IMR-90 (cell line): Measurements from ENCODE around the gene KCP. TPM values are rescaled to one million over a fixed set of nuclear protein-coding genes. Genes with fewer than 3 reads are reported as not detected.

Source experiments
- ATAC-seq: fragments of 200-7000 bp; cut with Tn5 transposase; 2 replicates; pipeline ENCODE4 v1.9.1; 2020; ENCODE audit warnings: low read depth, mild to moderate bottlenecking, moderate library complexity
- BruUV-seq: library from RNA; stranded (reverse); fragments of 400-500 nt; replicated peaks from 2 replicates; lab custom pipeline; 2021; lab: Mats Ljungman, UMichigan
- CTCF ChIA-PET: fragments of 300-600 bp; formaldehyde crosslinking; extraction: SDS; loops from one replicate; lab custom pipeline; 2021; ENCODE audit warnings: antibody characterized with exemption; lab: Yijun Ruan, JAX
- POLR2A ChIA-PET: fragments of 300-600 bp; sonication (Branson Sonifier 250); formaldehyde crosslinking; loops from one replicate; lab custom pipeline; 2022; ENCODE audit warnings: antibody characterized with exemption; ENCODE audit not compliant: unreplicated experiment; lab: Charles Lee
- DNase-seq: peaks from one replicate; pipeline ENCODE4 v3.0.0; 2013
- H2AFZ ChIP-seq: replicated peaks from 2 replicates; pipeline ENCODE3; 2013; ENCODE audit warnings: low read length, mild to moderate bottlenecking; ENCODE audit not compliant: poor library complexity
- H2AK5ac ChIP-seq: 2 replicates; pipeline ENCODE4 v1.6.1; 2013; ENCODE audit warnings: low read depth, low read length, inconsistent platforms
- H2AK9ac ChIP-seq: replicated peaks from 2 replicates; pipeline ENCODE3; 2013; ENCODE audit warnings: mild to moderate bottlenecking, low read depth, low read length, moderate library complexity; ENCODE audit not compliant: poor library complexity
- H2BK120ac ChIP-seq: 2 replicates; pipeline ENCODE4 v1.6.1; 2013; ENCODE audit warnings: low read depth, low read length, inconsistent platforms
- H2BK15ac ChIP-seq: 3 replicates; pipeline ENCODE4 v1.6.1; 2013; ENCODE audit warnings: low read depth, low read length, inconsistent platforms
- H2BK20ac ChIP-seq: 2 replicates; pipeline ENCODE4 v1.6.1; 2013; ENCODE audit warnings: low read depth, mild to moderate bottlenecking, inconsistent platforms, low read length, moderate library complexity
- H2BK5ac ChIP-seq: 2 replicates; pipeline ENCODE4 v1.6.1; 2013; ENCODE audit warnings: mild to moderate bottlenecking, low read depth, low read length, inconsistent platforms; ENCODE audit not compliant: poor library complexity, severe bottlenecking
- H3K14ac ChIP-seq: replicated peaks from 2 replicates; pipeline ENCODE4 v1.6.1; 2013; ENCODE audit warnings: low read depth, low read length, inconsistent platforms
- H3K18ac ChIP-seq: 2 replicates; pipeline ENCODE4 v1.6.1; 2013; ENCODE audit warnings: low read depth, low read length, control low read depth
- H3K23ac ChIP-seq: 2 replicates; pipeline ENCODE4 v1.6.1; 2013; ENCODE audit warnings: low read depth, low read length, inconsistent platforms
- H3K27ac ChIP-seq: 2 replicates; pipeline ENCODE4 v1.5.1; 2013; ENCODE audit warnings: mild to moderate bottlenecking, control low read depth, low read length; ENCODE audit not compliant: insufficient read depth
- H3K27me3 ChIP-seq: 2 replicates; pipeline ENCODE4 v1.6.1; 2013; ENCODE audit warnings: low read length; ENCODE audit not compliant: control insufficient read depth, insufficient read depth
- H3K36me3 ChIP-seq: 2 replicates; pipeline ENCODE4 v1.6.1; 2013; ENCODE audit warnings: low read length, mixed read lengths; ENCODE audit not compliant: control insufficient read depth, insufficient read depth
- H3K4ac ChIP-seq: 2 replicates; pipeline ENCODE4 v1.6.1; 2013; ENCODE audit warnings: low read depth, low read length, inconsistent platforms
- H3K4me1 ChIP-seq: 2 replicates; pipeline ENCODE4 v1.6.1; 2013; ENCODE audit warnings: low read length, mixed read lengths; ENCODE audit not compliant: control insufficient read depth, insufficient read depth
- H3K4me2 ChIP-seq: 2 replicates; pipeline ENCODE4 v1.6.1; 2013; ENCODE audit warnings: low read depth, mild to moderate bottlenecking, control low read depth, low read length, moderate library complexity
- H3K4me3 ChIP-seq: 2 replicates; pipeline ENCODE4 v1.5.1; 2013; ENCODE audit warnings: low read depth, mild to moderate bottlenecking, control low read depth, low read length, moderate library complexity; ENCODE audit not compliant: insufficient read depth
- H3K56ac ChIP-seq: 2 replicates; pipeline ENCODE4 v1.6.1; 2013; ENCODE audit warnings: low read length, inconsistent platforms; ENCODE audit not compliant: insufficient read depth; ENCODE audit errors: extremely low read depth
- H3K79me1 ChIP-seq, 2 experiments: 2 replicates each; pipeline ENCODE4 v1.6.1; 2013; ENCODE audit warnings: low read length in 2 of 2, inconsistent platforms in 1 of 2, low read depth in 1 of 2
- H3K9ac ChIP-seq: 2 replicates; pipeline ENCODE4 v1.6.1; 2013; ENCODE audit warnings: low read depth, low read length, control low read depth
- H3K9me1 ChIP-seq: 2 replicates; pipeline ENCODE4 v1.6.1; 2013; ENCODE audit warnings: low read length, inconsistent platforms; ENCODE audit not compliant: insufficient read depth
- H3K9me3 ChIP-seq: 2 replicates; pipeline ENCODE4 v1.6.1; 2013; ENCODE audit warnings: low read length; ENCODE audit not compliant: control insufficient read depth, insufficient read depth
- H4K20me1 ChIP-seq: 2 replicates; pipeline ENCODE4 v1.6.1; 2013; ENCODE audit warnings: low read length, inconsistent platforms; ENCODE audit not compliant: insufficient read depth
- H4K5ac ChIP-seq: 2 replicates; pipeline ENCODE4 v1.6.1; 2013; ENCODE audit warnings: mild to moderate bottlenecking, low read depth, low read length, control low read depth
- H4K8ac ChIP-seq, 2 experiments: 2 replicates each; pipeline ENCODE4 v1.6.1; 2013; ENCODE audit warnings: low read depth in 2 of 2, low read length in 2 of 2, control low read depth in 1 of 2, inconsistent platforms in 1 of 2
- H4K91ac ChIP-seq: 2 replicates; pipeline ENCODE4 v1.6.1; 2013; ENCODE audit warnings: low read depth, low read length, inconsistent platforms; ENCODE audit not compliant: insufficient read depth
- FOS ChIP-seq: fragments of 150-350 bp; IDR thresholded peaks from 2 replicates; pipeline ENCODE4 v1.6.1; 2016; ENCODE audit warnings: low read depth, low read length
- MAZ ChIP-seq: IDR thresholded peaks from 2 replicates; pipeline ENCODE4 v1.6.1; 2012; ENCODE audit warnings: low read depth, mild to moderate bottlenecking, low read length, improper control_type of control experiment, moderate library complexity, borderline replicate concordance
- WGBS, 2 experiments: methylation state at CpG; one replicate each; pipeline versions ENCODE4 v1.1.5 to v1.1.7; 2013; ENCODE audit warnings: missing lambda C conversion rate in 2 of 2; ENCODE audit not compliant: insufficient read length in 1 of 2; ENCODE audit errors: extremely low coverage in 2 of 2; 5-methylcytosine and 5-hydroxymethylcytosine counted together
- dilution Hi-C: fragments of 300-500 bp; cut with HindIII; formaldehyde crosslinking; loops from one replicate; pipeline ENCODE4 v1.14.3; 2018; ENCODE audit warnings: low sequenced_read_pairs; ENCODE audit not compliant: unreplicated experiment
- in situ Hi-C: fragments of 300-500 bp; cut with MboI; formaldehyde crosslinking; loops from 3 replicates; pipeline ENCODE4 v1.14.3; 2019; ENCODE audit warnings: low sequenced_read_pairs, inconsistent platforms, mixed read lengths
- intact Hi-C: fragments of 100-400 bp; cut with micrococcal nuclease; formaldehyde crosslinking; loops from 2 replicates; pipeline ENCODE4 v1.10.0; 2022
- polyA plus RNA-seq, 3 experiments: library from polyadenylated mRNA; depleted of rRNA; stranded (reverse); fragments of >200 nt; gene quantifications; 2 replicates each; pipeline ENCODE4 v1.2.3, GENCODE V29; 2012; ENCODE audit warnings: low replicate concordance in 1 of 3
- total RNA-seq: library from RNA; depleted of rRNA; stranded (reverse); fragments of >200 nt; gene quantifications from 2 replicates; pipeline ENCODE4 v1.2.3, GENCODE V29; 2012

KCP gene
- total and polyA plus RNA-seq, 2 of the 4 experiments (the other 2 are of a cell fraction), result 0.03 TPM; not detected in 1

GRCh38 chr7:128923411-128923800, 12.9 kb upstream of the KCP start:
- H3K27me3 ChIP-seq, result peaks cover 63% of the 10 kb centered on the region
- no peaks in the 10 kb centered on the region for H4K20me1 ChIP-seq
- H3K9me3 ChIP-seq, result no peaks in the 10 kb centered on the region
- intact Hi-C loops, result no loop called here
- no peak overlapping the region for H4K5ac ChIP-seq
- H3K9ac ChIP-seq, result no peak overlapping the region
- no peak overlapping the region for H4K8ac ChIP-seq
- no peak for TF ChIP-seq MAZ
- no peak for TF ChIP-seq FOS
- dilution Hi-C loops, result no loop called here
- no peak overlapping the region for H3K14ac ChIP-seq
- H3K36me3 ChIP-seq, result no peaks in the 10 kb centered on the region
- H2AFZ ChIP-seq, result no peak overlapping the region
- H3K4ac ChIP-seq, result no peak overlapping the region
- in situ Hi-C loops, result no loop called here
- no peak overlapping the region for H2BK20ac ChIP-seq
- no peaks in the 10 kb centered on the region for H3K4me1 ChIP-seq
- CTCF ChIA-PET, result no interaction called here
- H3K79me1 ChIP-seq, result no peaks in the 10 kb centered on the region
- H2BK120ac ChIP-seq, result no peak overlapping the region
- H2BK15ac ChIP-seq, result no peak overlapping the region
- no peak overlapping the region for H3K56ac ChIP-seq
- no CpG with 5 or more reads among the region's 5 CpGs for WGBS, 2 experiments
- no peak overlapping the region for H2AK5ac ChIP-seq
- no peak overlapping the region for H3K18ac ChIP-seq
- no TSS peak for BruUV-seq
- H3K23ac ChIP-seq, result no peak overlapping the region
- no peak overlapping the region for H4K91ac ChIP-seq
- no peak for ATAC-seq
- DNase-seq, result no peak
- H3K4me3 ChIP-seq, result no peak overlapping the region
- POLR2A ChIA-PET, result no interaction called here
- no peaks in the 10 kb centered on the region for H3K9me1 ChIP-seq
- no peak overlapping the region for H2AK9ac ChIP-seq
- H2BK5ac ChIP-seq, result no peak overlapping the region
- no peak overlapping the region for H3K4me2 ChIP-seq
- no peak overlapping the region for H3K27ac ChIP-seq
